ENCODE results near the gene MRPS18A. TPM values are rescaled to one million over a fixed set of nuclear protein-coding genes. Genes with fewer than 3 reads are reported as not detected.
A peak's percentile ranks its signal among the peaks of the same experiment; 100 is the strongest.

Gene MRPS18A
- total and polyA plus RNA-seq, 9 of the 15 experiments (the other 6 are each of a cell fraction or from before 2014, with no cell fraction given), result 87.5 to 243 (median 125) TPM

DNA sequence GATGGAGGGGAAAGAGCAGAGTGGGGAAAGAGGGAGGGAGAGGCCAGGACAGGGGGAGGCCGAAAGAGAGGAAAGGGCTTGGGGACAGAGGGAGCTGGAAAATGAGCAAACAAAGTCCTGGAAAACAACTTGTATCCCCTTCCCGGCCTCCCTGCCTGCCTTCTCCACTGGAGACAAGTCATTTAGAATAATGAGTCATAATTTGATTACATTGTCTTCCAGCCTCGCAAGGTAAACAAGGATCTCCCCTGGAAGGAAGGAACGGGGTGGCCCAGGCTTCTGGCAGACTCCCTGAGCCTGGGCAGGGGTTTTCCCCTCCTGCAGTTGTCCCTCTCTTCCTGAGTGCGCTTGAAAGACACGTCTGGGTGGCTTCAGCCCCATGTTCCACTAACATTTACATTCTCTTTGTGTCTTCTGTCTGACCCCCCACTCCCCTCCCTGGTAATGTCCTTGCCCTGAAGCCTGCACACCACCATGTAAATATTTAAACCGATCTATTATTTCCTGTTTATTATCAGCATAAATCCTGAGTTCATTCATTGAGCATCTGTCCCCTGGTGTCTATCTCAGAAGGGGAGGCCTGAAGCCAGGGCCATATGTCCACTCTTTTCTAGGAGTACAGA, 12.1 kb upstream of the MRPS18A start (continued):
- TF ChIP-seq, protein P1, sequence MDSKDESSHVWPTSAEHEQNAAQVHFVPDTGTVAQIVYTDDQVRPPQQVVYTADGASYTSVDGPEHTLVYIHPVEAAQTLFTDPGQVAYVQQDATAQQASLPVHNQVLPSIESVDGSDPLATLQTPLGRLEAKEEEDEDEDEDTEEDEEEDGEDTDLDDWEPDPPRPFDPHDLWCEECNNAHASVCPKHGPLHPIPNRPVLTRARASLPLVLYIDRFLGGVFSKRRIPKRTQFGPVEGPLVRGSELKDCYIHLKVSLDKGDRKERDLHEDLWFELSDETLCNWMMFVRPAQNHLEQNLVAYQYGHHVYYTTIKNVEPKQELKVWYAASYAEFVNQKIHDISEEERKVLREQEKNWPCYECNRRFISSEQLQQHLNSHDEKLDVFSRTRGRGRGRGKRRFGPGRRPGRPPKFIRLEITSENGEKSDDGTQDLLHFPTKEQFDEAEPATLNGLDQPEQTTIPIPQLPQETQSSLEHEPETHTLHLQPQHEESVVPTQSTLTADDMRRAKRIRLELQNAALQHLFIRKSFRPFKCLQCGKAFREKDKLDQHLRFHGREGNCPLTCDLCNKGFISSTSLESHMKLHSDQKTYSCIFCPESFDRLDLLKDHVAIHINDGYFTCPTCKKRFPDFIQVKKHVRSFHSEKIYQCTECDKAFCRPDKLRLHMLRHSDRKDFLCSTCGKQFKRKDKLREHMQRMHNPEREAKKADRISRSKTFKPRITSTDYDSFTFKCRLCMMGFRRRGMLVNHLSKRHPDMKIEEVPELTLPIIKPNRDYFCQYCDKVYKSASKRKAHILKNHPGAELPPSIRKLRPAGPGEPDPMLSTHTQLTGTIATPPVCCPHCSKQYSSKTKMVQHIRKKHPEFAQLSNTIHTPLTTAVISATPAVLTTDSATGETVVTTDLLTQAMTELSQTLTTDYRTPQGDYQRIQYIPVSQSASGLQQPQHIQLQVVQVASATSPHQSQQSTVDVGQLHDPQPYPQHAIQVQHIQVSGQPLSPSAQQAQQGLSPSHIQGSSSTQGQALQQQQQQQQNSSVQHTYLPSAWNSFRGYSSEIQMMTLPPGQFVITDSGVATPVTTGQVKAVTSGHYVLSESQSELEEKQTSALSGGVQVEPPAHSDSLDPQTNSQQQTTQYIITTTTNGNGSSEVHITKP (IDR thresholded peaks at IDR 0.05; ENCODE audit: partially characterized antibody), result peak; percentile 43
- no peak for TF ChIP-seq ZNF324 (CRISPR knock-in tag; IDR thresholded peaks at IDR 0.05)

DNA sequence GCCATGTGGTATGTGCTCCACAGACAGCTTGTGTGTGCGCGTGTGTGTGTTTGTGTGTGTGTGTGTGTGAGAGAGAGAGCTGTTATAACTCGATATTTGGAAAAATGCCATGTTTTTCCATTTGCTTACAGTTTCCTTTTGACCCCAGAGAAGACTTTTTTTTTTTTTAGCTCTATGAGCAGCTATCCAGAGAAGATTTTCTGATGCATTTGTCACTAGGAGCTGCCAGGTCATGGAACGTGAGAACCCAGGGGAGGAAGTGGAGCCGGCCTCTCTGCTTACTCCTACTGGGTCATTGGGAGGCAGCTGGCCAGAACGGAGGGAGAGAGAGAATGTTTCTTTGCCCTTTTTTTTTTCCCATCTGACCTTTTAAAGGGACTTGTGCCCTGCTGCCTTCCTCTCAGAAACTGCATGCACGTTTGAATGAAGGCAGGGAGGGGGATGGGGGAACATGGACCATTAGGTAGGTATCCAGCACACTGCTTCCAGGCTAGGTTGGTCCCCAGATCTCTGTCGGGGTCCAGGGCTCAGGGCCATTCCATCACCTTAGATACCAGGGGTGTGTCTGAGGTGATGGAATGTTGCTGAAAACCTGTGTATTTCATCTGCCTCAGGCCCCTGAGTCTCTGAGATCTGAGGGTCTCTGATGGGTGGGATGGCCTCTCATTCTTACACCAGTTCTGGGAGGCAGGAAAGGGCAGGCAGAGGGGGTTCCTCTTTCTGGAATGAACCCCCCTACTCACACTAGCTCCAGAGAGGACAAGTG, 11.2 kb upstream of the MRPS18A start:
- no peaks in the 10 kb centered on the region for H3K27me3 ChIP-seq (ENCODE audit: control insufficient read depth in 2 of 2, insufficient read depth in 2 of 2, low read length in 2 of 2)
- no peak overlapping the region for H3K4me3 ChIP-seq
- in situ Hi-C loops (cut with MboI), result no loop called here
- 32% methylated on average over 8 of the region's 8 CpGs for WGBS (ENCODE audit: insufficient coverage, low coverage, missing lambda C conversion rate)
- no peaks in the 10 kb centered on the region for H3K36me3 ChIP-seq (ENCODE audit: control insufficient read depth, insufficient read depth, low read length)
- no peaks in the 10 kb centered on the region for H3K9me3 ChIP-seq (replicated peaks; ENCODE audit: control insufficient read depth, insufficient read depth, low read depth, low read length)
- H4K20me1 ChIP-seq (replicated peaks; ENCODE audit: control insufficient read depth, insufficient read depth, low read length), result no peaks in the 10 kb centered on the region
- ChIA-PET POLR2A (interaction anchor here (0.7 to 1.3 kb wide), 4 partner anchors 11 to 83 kb away, joined by 3 to 6 read pairs (median 4); no protein-coding TSS in a partner anchor), CTCF (ENCODE audit: low intra/inter-chr PET ratio) (interaction anchor here (0.7 kb wide), 1 partner anchor 182 kb away, joined by 4 read pairs; the partner anchor contains the start of genes POLR1C and YIPF3)
- no peaks in the 10 kb centered on the region for H3K79me2 ChIP-seq (ENCODE audit: control insufficient read depth, insufficient read depth, low read length)
- no TSS peak for BruUV-seq (replicated peaks)
- DNase-seq (ENCODE audit: extremely low read depth in 1 of 4, low spot score in 3 of 4) (no peak), ATAC-seq (no peak), FAIRE-seq (no peak)
- no peak overlapping the region for H3K27ac ChIP-seq (ENCODE audit: extremely low read depth, low read depth, low read length)
- peaks cover 13 to 33% of the 10 kb centered on the region in 2 experiments for H3K4me1 ChIP-seq (replicated peaks in 1 of 2; ENCODE audit: control insufficient read depth in 2 of 2, insufficient read depth in 2 of 2, low read length in 2 of 2)
- peak overlapping the region; percentile 66 for H2AFZ ChIP-seq (ENCODE audit: low read depth, low read length)
- no peak overlapping the region for H3K4me2 ChIP-seq (ENCODE audit: insufficient read depth, low read length)
- intact Hi-C loops (cut with micrococcal nuclease), result no loop called here
- peak overlapping the region in 1 of 2 experiments; percentile 16; a peak in 1 of 4 replicates for H3K9ac ChIP-seq (ENCODE audit: insufficient read depth in 1 of 2, low read depth in 2 of 2, low read length in 2 of 2)
- no peaks in the 10 kb centered on the region for H3K9me1 ChIP-seq (ENCODE audit: control insufficient read depth, insufficient read depth, low read length)
- TF ChIP-seq, protein P2, sequence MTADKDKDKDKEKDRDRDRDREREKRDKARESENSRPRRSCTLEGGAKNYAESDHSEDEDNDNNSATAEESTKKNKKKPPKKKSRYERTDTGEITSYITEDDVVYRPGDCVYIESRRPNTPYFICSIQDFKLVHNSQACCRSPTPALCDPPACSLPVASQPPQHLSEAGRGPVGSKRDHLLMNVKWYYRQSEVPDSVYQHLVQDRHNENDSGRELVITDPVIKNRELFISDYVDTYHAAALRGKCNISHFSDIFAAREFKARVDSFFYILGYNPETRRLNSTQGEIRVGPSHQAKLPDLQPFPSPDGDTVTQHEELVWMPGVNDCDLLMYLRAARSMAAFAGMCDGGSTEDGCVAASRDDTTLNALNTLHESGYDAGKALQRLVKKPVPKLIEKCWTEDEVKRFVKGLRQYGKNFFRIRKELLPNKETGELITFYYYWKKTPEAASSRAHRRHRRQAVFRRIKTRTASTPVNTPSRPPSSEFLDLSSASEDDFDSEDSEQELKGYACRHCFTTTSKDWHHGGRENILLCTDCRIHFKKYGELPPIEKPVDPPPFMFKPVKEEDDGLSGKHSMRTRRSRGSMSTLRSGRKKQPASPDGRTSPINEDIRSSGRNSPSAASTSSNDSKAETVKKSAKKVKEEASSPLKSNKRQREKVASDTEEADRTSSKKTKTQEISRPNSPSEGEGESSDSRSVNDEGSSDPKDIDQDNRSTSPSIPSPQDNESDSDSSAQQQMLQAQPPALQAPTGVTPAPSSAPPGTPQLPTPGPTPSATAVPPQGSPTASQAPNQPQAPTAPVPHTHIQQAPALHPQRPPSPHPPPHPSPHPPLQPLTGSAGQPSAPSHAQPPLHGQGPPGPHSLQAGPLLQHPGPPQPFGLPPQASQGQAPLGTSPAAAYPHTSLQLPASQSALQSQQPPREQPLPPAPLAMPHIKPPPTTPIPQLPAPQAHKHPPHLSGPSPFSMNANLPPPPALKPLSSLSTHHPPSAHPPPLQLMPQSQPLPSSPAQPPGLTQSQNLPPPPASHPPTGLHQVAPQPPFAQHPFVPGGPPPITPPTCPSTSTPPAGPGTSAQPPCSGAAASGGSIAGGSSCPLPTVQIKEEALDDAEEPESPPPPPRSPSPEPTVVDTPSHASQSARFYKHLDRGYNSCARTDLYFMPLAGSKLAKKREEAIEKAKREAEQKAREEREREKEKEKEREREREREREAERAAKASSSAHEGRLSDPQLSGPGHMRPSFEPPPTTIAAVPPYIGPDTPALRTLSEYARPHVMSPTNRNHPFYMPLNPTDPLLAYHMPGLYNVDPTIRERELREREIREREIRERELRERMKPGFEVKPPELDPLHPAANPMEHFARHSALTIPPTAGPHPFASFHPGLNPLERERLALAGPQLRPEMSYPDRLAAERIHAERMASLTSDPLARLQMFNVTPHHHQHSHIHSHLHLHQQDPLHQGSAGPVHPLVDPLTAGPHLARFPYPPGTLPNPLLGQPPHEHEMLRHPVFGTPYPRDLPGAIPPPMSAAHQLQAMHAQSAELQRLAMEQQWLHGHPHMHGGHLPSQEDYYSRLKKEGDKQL (CRISPR knock-in tag; IDR thresholded peaks at IDR 0.05; ENCODE audit: borderline replicate concordance), result 0 out of 2 replicates have a peak, but pooled peaks have one; percentile 15
- TF ChIP-seq TEAD1 (CRISPR knock-in tag; IDR thresholded peaks at IDR 0.05) (no peak), SPI1 (IDR thresholded peaks at IDR 0.05; ENCODE audit: borderline replicate concordance, low read depth, low read length) (peak; percentile 78; the same call in 1 of the 2 replicates), TCF7 (IDR thresholded peaks at IDR 0.05; ENCODE audit: borderline replicate concordance) (no peak)
